Neuronal stem cell (in vitro differentiated cells): Measurements from ENCODE around the gene LARP1B.

Source experiments
- DNase-seq: peaks from one replicate; pipeline ENCODE4 v3.0.0-alpha.2; 2013; ENCODE audit warnings: low spot score
- H2AFZ ChIP-seq: one replicate; pipeline ENCODE4 v1.6.1; 2013; ENCODE audit warnings: mild to moderate bottlenecking, low read length, inconsistent platforms
- H2AK5ac ChIP-seq: 2 replicates; pipeline ENCODE4 v1.6.1; 2013; ENCODE audit warnings: low read depth, mild to moderate bottlenecking, inconsistent platforms, low read length, moderate library complexity, mixed read lengths
- H2BK120ac ChIP-seq: 2 replicates; pipeline ENCODE4 v1.6.1; 2013; ENCODE audit warnings: low read depth, mild to moderate bottlenecking, inconsistent platforms, low read length, moderate library complexity, mixed read lengths
- H2BK12ac ChIP-seq: one replicate; pipeline ENCODE4 v1.6.1; 2013; ENCODE audit warnings: low read length, inconsistent platforms
- H2BK15ac ChIP-seq: 2 replicates; pipeline ENCODE4 v1.6.1; 2013; ENCODE audit warnings: mild to moderate bottlenecking, low read length, inconsistent platforms, mixed read lengths
- H2BK5ac ChIP-seq: one replicate; pipeline ENCODE4 v1.6.1; 2013; ENCODE audit warnings: inconsistent platforms, mild to moderate bottlenecking, low read length, moderate library complexity
- H3K14ac ChIP-seq: one replicate; pipeline ENCODE4 v1.6.1; 2013; ENCODE audit warnings: low read length, inconsistent platforms
- H3K18ac ChIP-seq: 2 replicates; pipeline ENCODE4 v1.6.1; 2013; ENCODE audit warnings: low read length, inconsistent platforms
- H3K23ac ChIP-seq: 2 replicates; pipeline ENCODE4 v1.6.1; 2013; ENCODE audit warnings: low read depth, mild to moderate bottlenecking, mixed read lengths, low read length, inconsistent platforms; ENCODE audit not compliant: poor library complexity
- H3K27ac ChIP-seq: replicated peaks from 3 replicates; pipeline ENCODE4 v1.5.1; 2013; ENCODE audit warnings: low read length, inconsistent platforms
- H3K27me3 ChIP-seq, 3 experiments: 2 replicates each; pipeline ENCODE4 v1.6.1; 2013; ENCODE audit warnings: low read length in 3 of 3, mild to moderate bottlenecking in 2 of 3, inconsistent platforms in 1 of 3, low read depth in 1 of 3, mixed read lengths in 1 of 3, moderate library complexity in 1 of 3; ENCODE audit not compliant: control insufficient read depth in 3 of 3, insufficient read depth in 3 of 3
- H3K36me3 ChIP-seq, 2 donors: replicated peaks in 1 of 2; 2 replicates each; pipeline ENCODE4 v1.6.1; 2013; ENCODE audit warnings: low read length in 2 of 2; ENCODE audit not compliant: control insufficient read depth in 2 of 2, insufficient read depth in 2 of 2
- H3K4ac ChIP-seq: 2 replicates; pipeline ENCODE4 v1.6.1; 2013; ENCODE audit warnings: inconsistent platforms, mild to moderate bottlenecking, low read length, moderate library complexity
- H3K4me1 ChIP-seq, 2 donors: 1 replicate in 1 of 2; 2 replicates in 1 of 2; pipeline ENCODE4 v1.6.1; 2013; ENCODE audit warnings: low read length in 2 of 2, low read depth in 1 of 2; ENCODE audit not compliant: control insufficient read depth in 2 of 2, insufficient read depth in 1 of 2
- H3K4me2 ChIP-seq: one replicate; pipeline ENCODE4 v1.6.1; 2013; ENCODE audit warnings: mild to moderate bottlenecking, low read length, inconsistent platforms; ENCODE audit not compliant: insufficient read depth, poor library complexity, severe bottlenecking
- H3K4me3 ChIP-seq, 2 donors: 2 replicates each; pipeline ENCODE4 v1.5.1; 2013; ENCODE audit warnings: low read length in 2 of 2, mild to moderate bottlenecking in 2 of 2, inconsistent platforms in 1 of 2, moderate library complexity in 1 of 2
- H3K79me1 ChIP-seq: one replicate; pipeline ENCODE4 v1.6.1; 2013; ENCODE audit warnings: low read depth, mild to moderate bottlenecking, inconsistent platforms, low read length, moderate library complexity
- H3K9ac ChIP-seq: one replicate; pipeline ENCODE4 v1.6.1; 2013; ENCODE audit warnings: mild to moderate bottlenecking, low read depth, low read length, inconsistent platforms; ENCODE audit not compliant: poor library complexity
- H3K9me3 ChIP-seq, 2 donors: replicated peaks in 1 of 2; 2 replicates each; pipeline versions ENCODE3 to v1.6.1; 2013; ENCODE audit warnings: low read length in 2 of 2, mild to moderate bottlenecking in 2 of 2, inconsistent platforms in 1 of 2, low read depth in 1 of 2, mixed read lengths in 1 of 2, moderate library complexity in 1 of 2; ENCODE audit not compliant: control insufficient read depth in 2 of 2, insufficient read depth in 1 of 2
- H4K8ac ChIP-seq: one replicate; pipeline ENCODE4 v1.6.1; 2013; ENCODE audit warnings: low read depth, mild to moderate bottlenecking, inconsistent platforms, low read length, moderate library complexity
- H4K91ac ChIP-seq: one replicate; pipeline ENCODE4 v1.6.1; 2013; ENCODE audit warnings: low read length, low read depth, mild to moderate bottlenecking, inconsistent platforms; ENCODE audit not compliant: poor library complexity
- WGBS, 2 donors: extraction: QIAGEN DNeasy Blood & Tissue Kit; methylation state at CpG; one replicate each; pipeline ENCODE4 v1.1.7; 2013; ENCODE audit warnings: missing lambda C conversion rate in 2 of 2, mixed read lengths in 1 of 2; ENCODE audit not compliant: insufficient read length in 2 of 2, insufficient replicate concordance in 1 of 2; ENCODE audit errors: extremely low coverage in 2 of 2; 5-methylcytosine and 5-hydroxymethylcytosine counted together

LARP1B gene

GRCh38 chr4:128158894-128159293 is 97.8 kb downstream of the LARP1B start:
- no peaks in the 10 kb centered on the region for H3K4me1 ChIP-seq
- peaks cover 3 to 12% of the 10 kb centered on the region in 2 donors for H3K9me3 ChIP-seq
- H3K4me2 ChIP-seq: no peak overlapping the region
- H2AK5ac ChIP-seq: no peak overlapping the region
- no peak overlapping the region for H3K23ac ChIP-seq
- no peak overlapping the region for H2BK5ac ChIP-seq
- peaks cover 5 to 12% of the 10 kb centered on the region in 2 donors for H3K36me3 ChIP-seq
- no peak overlapping the region for H3K14ac ChIP-seq
- no peaks in the 10 kb centered on the region for H3K27me3 ChIP-seq
- H4K91ac ChIP-seq: no peak overlapping the region
- no peak overlapping the region for H3K18ac ChIP-seq
- H3K9ac ChIP-seq: no peak overlapping the region
- no peak overlapping the region for H3K4me3 ChIP-seq
- no peak overlapping the region for H2BK12ac ChIP-seq
- no peak overlapping the region for H2BK15ac ChIP-seq
- no peak overlapping the region for H3K27ac ChIP-seq
- peaks cover 1% of the 10 kb centered on the region for H3K79me1 ChIP-seq
- H2BK120ac ChIP-seq: no peak overlapping the region
- H4K8ac ChIP-seq: no peak overlapping the region
- no peak overlapping the region for H2AFZ ChIP-seq
- no peak overlapping the region for H3K4ac ChIP-seq
- no peak for DNase-seq
- no CpG with 5 or more reads among the region's 2 CpGs for WGBS, 2 donors

- no peak overlapping the region for H3K4me3 ChIP-seq
- no peak for DNase-seq
- no peak overlapping the region for H3K14ac ChIP-seq
- no peak overlapping the region for H3K23ac ChIP-seq
- no peak overlapping the region for H3K4me2 ChIP-seq
- H3K36me3 ChIP-seq: peaks cover 5 to 12% of the 10 kb centered on the region in 2 donors
- H2BK5ac ChIP-seq: no peak overlapping the region
- no peak overlapping the region for H2BK15ac ChIP-seq
- H3K4me1 ChIP-seq: no peaks in the 10 kb centered on the region
- peaks cover 1% of the 10 kb centered on the region for H3K79me1 ChIP-seq
- H2BK12ac ChIP-seq: no peak overlapping the region
- no peak overlapping the region for H2AFZ ChIP-seq
- no peak overlapping the region for H4K8ac ChIP-seq
- H2AK5ac ChIP-seq: no peak overlapping the region
- no peak overlapping the region for H2BK120ac ChIP-seq
- no CpG with 5 or more reads among the region's 2 CpGs for WGBS, 2 donors
- H4K91ac ChIP-seq: no peak overlapping the region
- H3K27me3 ChIP-seq: no peaks in the 10 kb centered on the region
- no peak overlapping the region for H3K27ac ChIP-seq
- H3K9me3 ChIP-seq: peaks cover 3 to 12% of the 10 kb centered on the region in 2 donors
- H3K4ac ChIP-seq: no peak overlapping the region
- H3K18ac ChIP-seq: no peak overlapping the region
- H3K9ac ChIP-seq: no peak overlapping the region
Observed at GRCh38 chr4:128159967-128160366, 98.9 kb downstream of the LARP1B start.

GRCh38 chr4:128161138-128161537 is 100.0 kb downstream of the LARP1B start:
- H2BK120ac ChIP-seq: no peak overlapping the region
- no peak for DNase-seq
- no CpG with 5 or more reads among the region's 1 CpG for WGBS, 2 donors

GRCh38 chr4:128162434-128162833 is 101.3 kb downstream of the LARP1B start:
- H3K4me2 ChIP-seq: no peak overlapping the region

More at GRCh38 chr4:128161138-128161537, 100.0 kb downstream of the LARP1B start:
- Histone ChIP-seq H3K23ac (no peak overlapping the region), H2BK15ac (no peak overlapping the region), H2AFZ (no peak overlapping the region), H3K4me2 (no peak overlapping the region), H3K14ac (no peak overlapping the region), H3K18ac (no peak overlapping the region), H3K79me1 (peaks cover under 1% of the 10 kb centered on the region), H3K4ac (no peak overlapping the region), H3K9ac (no peak overlapping the region), H3K27ac (no peak overlapping the region), H3K4me1 (no peaks in the 10 kb centered on the region), H2BK5ac (no peak overlapping the region), H3K27me3 (no peaks in the 10 kb centered on the region), H4K8ac (no peak overlapping the region), H2BK12ac (no peak overlapping the region), H3K9me3 (peaks cover 2 to 12% of the 10 kb centered on the region in 2 donors), H2AK5ac (no peak overlapping the region), H4K91ac (no peak overlapping the region), H3K4me3 (no peak overlapping the region), H3K36me3 (peaks cover under 1 to 3% of the 10 kb centered on the region in 2 donors)

More at GRCh38 chr4:128162434-128162833, 101.3 kb downstream of the LARP1B start:
- Histone ChIP-seq H3K79me1 (no peaks in the 10 kb centered on the region), H3K36me3 (no peaks in the 10 kb centered on the region), H3K18ac (no peak overlapping the region), H3K4ac (no peak overlapping the region), H2AFZ (no peak overlapping the region), H3K4me3 (no peak overlapping the region), H3K14ac (no peak overlapping the region), H2BK15ac (no peak overlapping the region), H2BK120ac (no peak overlapping the region), H3K27ac (no peak overlapping the region), H2BK12ac (no peak overlapping the region), H4K91ac (no peak overlapping the region), H3K23ac (no peak overlapping the region), H3K27me3 (no peaks in the 10 kb centered on the region), H3K4me1 (no peaks in the 10 kb centered on the region), H2AK5ac (no peak overlapping the region), H3K9me3 (peaks cover 0 to 6% of the 10 kb centered on the region in 2 donors), H3K9ac (no peak overlapping the region), H4K8ac (no peak overlapping the region), H2BK5ac (no peak overlapping the region)
- no peak for DNase-seq
- no CpG with 5 or more reads among the region's 1 CpG for WGBS, 2 donors
